HUES64 (cell line): ENCODE results near the gene TM9SF2. TPM values are rescaled to one million over a fixed set of nuclear protein-coding genes. Genes with fewer than 3 reads are reported as not detected.
A peak's percentile ranks its signal among the peaks of the same experiment; 100 is the strongest.
"Not testable (repeated sequence)": the region's sequence is repeated elsewhere in the genome, so short reads cannot be mapped to it uniquely, and the experiment has no call there.

Experiments used
- H3K27ac ChIP-seq: 2 replicates; pipeline ENCODE4 v1.7.0; 2013; ENCODE audit warnings: low read depth, low read length, inconsistent platforms
- H3K27me3 ChIP-seq: 2 replicates; pipeline ENCODE4 v1.6.1; 2013; ENCODE audit warnings: mild to moderate bottlenecking, low read length; ENCODE audit not compliant: insufficient read depth
- H3K36me3 ChIP-seq: 2 replicates; pipeline ENCODE4 v1.6.1; 2013; ENCODE audit warnings: mild to moderate bottlenecking, low read length; ENCODE audit not compliant: insufficient read depth
- H3K4me1 ChIP-seq: 2 replicates; pipeline ENCODE4 v1.6.1; 2013; ENCODE audit warnings: mild to moderate bottlenecking, low read length, moderate library complexity; ENCODE audit not compliant: insufficient read depth
- H3K4me3 ChIP-seq: 2 replicates; pipeline ENCODE4 v1.5.1; 2013; ENCODE audit warnings: mild to moderate bottlenecking, low read length, moderate library complexity
- H3K9ac ChIP-seq: 2 replicates; pipeline ENCODE4 v1.6.1; 2013; ENCODE audit warnings: mild to moderate bottlenecking, low read depth, low read length
- H3K9me3 ChIP-seq: 2 replicates; pipeline ENCODE4 v1.6.1; 2013; ENCODE audit warnings: low read depth, low read length; ENCODE audit not compliant: insufficient read depth
- WGBS: fragments of 150-250, 120-280 bp; methylation state at CpG from one replicate; pipeline ENCODE4 v1.1.7; 2013; ENCODE audit warnings: missing lambda C conversion rate; 5-methylcytosine and 5-hydroxymethylcytosine counted together
- polyA plus RNA-seq, 2 experiments: library from polyadenylated mRNA; stranded (reverse); fragments of 50-300 nt; gene quantifications; one replicate each; pipeline ENCODE4 v1.2.3, GENCODE V29; 2013

Gene TM9SF2
- 79.8 TPM for polyA plus RNA-seq (2013, experiment 1 of 2)
- polyA plus RNA-seq (2013, experiment 2 of 2), result 79.6 TPM

GRCh38 chr13:99501184-99501847 lies at the start of gene TM9SF2:
TSS of gene TM9SF2 (plus strand) at chr13:99501472. CDS start at chr13:99501607, 135 bp downstream.
- H3K9ac ChIP-seq, result peak within 1 kb of the TSS; percentile 81
- WGBS, result under 1% methylated on average over 55 of the region's 55 CpGs

GRCh38 chr13:99454518-99455183 lies 46.6 kb upstream of the TM9SF2 start:
- H3K9ac ChIP-seq, result no peak overlapping the region
- H3K4me3 ChIP-seq, result no peak overlapping the region
- 0 out of 2 replicates have a peak, but pooled peaks cover 4% of the 10 kb centered on the region for H3K9me3 ChIP-seq
- 85% methylated on average over 9 of the region's 9 CpGs for WGBS
- no peaks in the 10 kb centered on the region for H3K4me1 ChIP-seq
- no peaks in the 10 kb centered on the region for H3K36me3 ChIP-seq
- H3K27ac ChIP-seq, result no peak overlapping the region
- no peaks in the 10 kb centered on the region for H3K27me3 ChIP-seq

More at GRCh38 chr13:99501184-99501847, at the start of gene TM9SF2:
- no peaks in the 10 kb centered on the region for H3K9me3 ChIP-seq
- peaks cover 12% of the 10 kb centered on the region for H3K4me1 ChIP-seq
- no peaks in the 10 kb centered on the region for H3K36me3 ChIP-seq
- peak within 1 kb of the TSS; percentile 88 for H3K27ac ChIP-seq
- H3K27me3 ChIP-seq, result no peaks in the 10 kb centered on the region
- H3K4me3 ChIP-seq, result peak within 1 kb of the TSS; percentile 90

- Histone ChIP-seq H3K36me3 (no peaks in the 10 kb centered on the region), H3K27ac (no peak overlapping the region), H3K27me3 (no peaks in the 10 kb centered on the region), H3K9ac (no peak overlapping the region), H3K4me3 (no peak overlapping the region), H3K4me1 (no peaks in the 10 kb centered on the region), H3K9me3 (0 out of 2 replicates have a peak, but pooled peaks cover 4% of the 10 kb centered on the region)
- 94% methylated on average over 9 of the region's 10 CpGs for WGBS
These were observed 42.0 kb upstream of the TM9SF2 start for GRCh38 chr13:99459099-99459850.

GRCh38 chr13:99460802-99461201 lies 40.5 kb upstream of the TM9SF2 start:
- H3K9me3 ChIP-seq, H3K4me3 ChIP-seq: not testable (repeated sequence)
- 66% methylated on average over 3 of the region's 4 CpGs for WGBS

GRCh38 chr13:99463646-99464397 lies 37.5 kb upstream of the TM9SF2 start:
- WGBS, result 100% methylated on average over 1 of the region's 3 CpGs
- Histone ChIP-seq H3K4me3 (no peak overlapping the region), H3K27me3 (no peaks in the 10 kb centered on the region), H3K4me1 (no peaks in the 10 kb centered on the region), H3K9ac (no peak overlapping the region), H3K27ac (no peak overlapping the region), H3K9me3 (no peaks in the 10 kb centered on the region), H3K36me3 (no peaks in the 10 kb centered on the region)

More at GRCh38 chr13:99460802-99461201, 40.5 kb upstream of the TM9SF2 start:
- not testable (repeated sequence) for H3K4me1 ChIP-seq, H3K27me3 ChIP-seq, H3K36me3 ChIP-seq, H3K9ac ChIP-seq, H3K27ac ChIP-seq

GRCh38 chr13:99464441-99464949 lies 36.8 kb upstream of the TM9SF2 start:
- Histone ChIP-seq H3K27me3 (no peaks in the 10 kb centered on the region), H3K4me1 (no peaks in the 10 kb centered on the region), H3K9me3 (no peaks in the 10 kb centered on the region), H3K27ac (no peak overlapping the region), H3K36me3 (no peaks in the 10 kb centered on the region), H3K4me3 (no peak overlapping the region), H3K9ac (no peak overlapping the region)
- 84% methylated on average over 9 of the region's 9 CpGs for WGBS

- Histone ChIP-seq H3K27ac (no peak overlapping the region), H3K9me3 (no peaks in the 10 kb centered on the region), H3K4me1 (no peaks in the 10 kb centered on the region), H3K9ac (no peak overlapping the region), H3K4me3 (no peak overlapping the region), H3K27me3 (no peaks in the 10 kb centered on the region), H3K36me3 (no peaks in the 10 kb centered on the region)
- WGBS, result 86% methylated on average over 2 of the region's 2 CpGs
These were observed 35.8 kb upstream of the TM9SF2 start for GRCh38 chr13:99465454-99465853.

GRCh38 chr13:99467764-99468163 lies 33.5 kb upstream of the TM9SF2 start:
- 92% methylated on average over 3 of the region's 4 CpGs for WGBS
- no peaks in the 10 kb centered on the region for H3K27me3 ChIP-seq
- H3K4me1 ChIP-seq, result no peaks in the 10 kb centered on the region

GRCh38 chr13:99469041-99469440 lies 32.2 kb upstream of the TM9SF2 start:
- 75% methylated on average over 2 of the region's 2 CpGs for WGBS
- Histone ChIP-seq H3K27ac (no peak overlapping the region), H3K4me1 (no peaks in the 10 kb centered on the region), H3K9me3 (no peaks in the 10 kb centered on the region), H3K36me3 (no peaks in the 10 kb centered on the region), H3K9ac (no peak overlapping the region), H3K4me3 (no peak overlapping the region), H3K27me3 (no peaks in the 10 kb centered on the region)

More at GRCh38 chr13:99467764-99468163, 33.5 kb upstream of the TM9SF2 start:
- H3K9me3 ChIP-seq, result no peaks in the 10 kb centered on the region
- H3K27ac ChIP-seq, result no peak overlapping the region
- H3K4me3 ChIP-seq, result no peak overlapping the region
- no peaks in the 10 kb centered on the region for H3K36me3 ChIP-seq
- H3K9ac ChIP-seq, result no peak overlapping the region

GRCh38 chr13:99470027-99470426 lies 31.2 kb upstream of the TM9SF2 start:
- H3K4me1 ChIP-seq, result no peaks in the 10 kb centered on the region
- no peak overlapping the region for H3K27ac ChIP-seq
- no peaks in the 10 kb centered on the region for H3K36me3 ChIP-seq
- no peak overlapping the region for H3K4me3 ChIP-seq
- H3K9me3 ChIP-seq, result no peaks in the 10 kb centered on the region
- no peak overlapping the region for H3K9ac ChIP-seq
- no peaks in the 10 kb centered on the region for H3K27me3 ChIP-seq
- 88% methylated on average over 5 of the region's 6 CpGs for WGBS
